Activated T-cell treated with anti-CD3 and anti-CD28 coated beads, Interleukin-2, amount 50 U/mL, for 24 hours (primary cell): ENCODE data around the gene THSD7B.
"Not testable (repeated sequence)": the region's sequence is repeated elsewhere in the genome, so short reads cannot be mapped to it uniquely, and the experiment has no call there.

Experiments
- DNase-seq: peaks from one replicate; pipeline ENCODE4 v3.0.0-alpha.2; 2020
- H3K27ac Mint-ChIP-seq: 2 replicates; pipeline ENCODE4 v1.8.0; 2020; ENCODE audit warnings: mild to moderate bottlenecking, mixed read lengths
- H3K27me3 Mint-ChIP-seq: 2 replicates; pipeline ENCODE4 v1.8.0; 2020; ENCODE audit warnings: mixed read lengths
- H3K36me3 Mint-ChIP-seq: 2 replicates; pipeline ENCODE4 v1.8.0; 2020; ENCODE audit warnings: low read depth, mixed read lengths
- H3K4me1 Mint-ChIP-seq: 2 replicates; pipeline ENCODE4 v1.8.0; 2020; ENCODE audit warnings: low read depth, mixed read lengths
- H3K4me3 Mint-ChIP-seq: 2 replicates; pipeline ENCODE4 v1.8.0; 2020; ENCODE audit warnings: mild to moderate bottlenecking, moderate library complexity, mixed read lengths
- H3K9me3 Mint-ChIP-seq: 2 replicates; pipeline ENCODE4 v1.8.0; 2020; ENCODE audit warnings: mixed read lengths

Gene THSD7B

GRCh38 chr2:137525641-137526190, 760.4 kb downstream of the THSD7B start:
- no peak overlapping the region for H3K27ac Mint-ChIP-seq
- H3K4me3 Mint-ChIP-seq: no peak overlapping the region
- no peaks in the 10 kb centered on the region for H3K4me1 Mint-ChIP-seq
- no peaks in the 10 kb centered on the region for H3K27me3 Mint-ChIP-seq
- no peaks in the 10 kb centered on the region for H3K9me3 Mint-ChIP-seq
- no peak for DNase-seq
- no peaks in the 10 kb centered on the region for H3K36me3 Mint-ChIP-seq

GRCh38 chr2:137535897-137536296, 770.6 kb downstream of the THSD7B start:
- no peak overlapping the region for H3K27ac Mint-ChIP-seq
- H3K27me3 Mint-ChIP-seq: no peaks in the 10 kb centered on the region
- peaks cover 5% of the 10 kb centered on the region for H3K9me3 Mint-ChIP-seq
- H3K4me1 Mint-ChIP-seq: no peaks in the 10 kb centered on the region
- no peaks in the 10 kb centered on the region for H3K36me3 Mint-ChIP-seq
- H3K4me3 Mint-ChIP-seq: no peak overlapping the region
- DNase-seq: no peak

- DNase-seq: no peak
- no peak overlapping the region for H3K27ac Mint-ChIP-seq
- H3K9me3 Mint-ChIP-seq: peaks cover 10% of the 10 kb centered on the region
- H3K4me1 Mint-ChIP-seq: no peaks in the 10 kb centered on the region
- H3K36me3 Mint-ChIP-seq: no peaks in the 10 kb centered on the region
- no peak overlapping the region for H3K4me3 Mint-ChIP-seq
- no peaks in the 10 kb centered on the region for H3K27me3 Mint-ChIP-seq
Observed at GRCh38 chr2:137539336-137539735, 774.0 kb downstream of the THSD7B start.

GRCh38 chr2:137547842-137548241, 782.5 kb downstream of the THSD7B start:
- H3K27me3 Mint-ChIP-seq: no peaks in the 10 kb centered on the region
- DNase-seq: no peak
- H3K36me3 Mint-ChIP-seq: no peaks in the 10 kb centered on the region
- no peak overlapping the region for H3K27ac Mint-ChIP-seq
- no peaks in the 10 kb centered on the region for H3K9me3 Mint-ChIP-seq
- no peaks in the 10 kb centered on the region for H3K4me1 Mint-ChIP-seq
- H3K4me3 Mint-ChIP-seq: no peak overlapping the region

- no peak for DNase-seq
- H3K27me3 Mint-ChIP-seq: no peaks in the 10 kb centered on the region
- H3K27ac Mint-ChIP-seq: no peak overlapping the region
- H3K36me3 Mint-ChIP-seq: no peaks in the 10 kb centered on the region
- H3K4me3 Mint-ChIP-seq: no peak overlapping the region
- no peaks in the 10 kb centered on the region for H3K4me1 Mint-ChIP-seq
- H3K9me3 Mint-ChIP-seq: peaks cover 4% of the 10 kb centered on the region
Observed at GRCh38 chr2:137566387-137566786, 801.0 kb downstream of the THSD7B start.

- H3K27ac Mint-ChIP-seq: no peak overlapping the region
- no peaks in the 10 kb centered on the region for H3K27me3 Mint-ChIP-seq
- no peaks in the 10 kb centered on the region for H3K36me3 Mint-ChIP-seq
- H3K4me3 Mint-ChIP-seq: no peak overlapping the region
- no peak for DNase-seq
- peaks cover 4% of the 10 kb centered on the region for H3K9me3 Mint-ChIP-seq
- no peaks in the 10 kb centered on the region for H3K4me1 Mint-ChIP-seq
Observed at GRCh38 chr2:137570484-137570883, 805.1 kb downstream of the THSD7B start.

- peaks cover 13% of the 10 kb centered on the region for H3K9me3 Mint-ChIP-seq
- H3K27ac Mint-ChIP-seq, DNase-seq, H3K4me3 Mint-ChIP-seq, H3K4me1 Mint-ChIP-seq, H3K36me3 Mint-ChIP-seq, H3K27me3 Mint-ChIP-seq: not testable (repeated sequence)
Observed at GRCh38 chr2:137587834-137588233, 822.5 kb downstream of the THSD7B start.

GRCh38 chr2:137588578-137588977, 823.2 kb downstream of the THSD7B start:
- H3K9me3 Mint-ChIP-seq: peaks cover 13% of the 10 kb centered on the region
- DNase-seq, H3K4me3 Mint-ChIP-seq, H3K27me3 Mint-ChIP-seq, H3K36me3 Mint-ChIP-seq, H3K4me1 Mint-ChIP-seq, H3K27ac Mint-ChIP-seq: not testable (repeated sequence)

GRCh38 chr2:137590102-137590501, 824.8 kb downstream of the THSD7B start:
- Mint-ChIP-seq H3K36me3 (no peaks in the 10 kb centered on the region), H3K4me1 (no peaks in the 10 kb centered on the region), H3K27me3 (no peaks in the 10 kb centered on the region), H3K4me3 (no peak overlapping the region), H3K27ac (no peak overlapping the region), H3K9me3 (peaks cover 13% of the 10 kb centered on the region)
- no peak for DNase-seq

- Mint-ChIP-seq H3K4me3 (no peak overlapping the region), H3K36me3 (no peaks in the 10 kb centered on the region), H3K27me3 (no peaks in the 10 kb centered on the region), H3K4me1 (no peaks in the 10 kb centered on the region), H3K27ac (no peak overlapping the region), H3K9me3 (peaks cover 4% of the 10 kb centered on the region)
- DNase-seq: no peak
Observed at GRCh38 chr2:137607722-137608318, 842.5 kb downstream of the THSD7B start.

- no peaks in the 10 kb centered on the region for H3K36me3 Mint-ChIP-seq
- no peaks in the 10 kb centered on the region for H3K4me1 Mint-ChIP-seq
- no peak overlapping the region for H3K27ac Mint-ChIP-seq
- no peak for DNase-seq
- H3K4me3 Mint-ChIP-seq: no peak overlapping the region
- H3K9me3 Mint-ChIP-seq: no peaks in the 10 kb centered on the region
- no peaks in the 10 kb centered on the region for H3K27me3 Mint-ChIP-seq
Observed at GRCh38 chr2:137638932-137639331, 873.6 kb downstream of the THSD7B start.

GRCh38 chr2:137644731-137645130, 879.4 kb downstream of the THSD7B start:
- H3K4me3 Mint-ChIP-seq: no peak overlapping the region
- H3K27ac Mint-ChIP-seq: no peak overlapping the region
- no peaks in the 10 kb centered on the region for H3K4me1 Mint-ChIP-seq
- no peak for DNase-seq
- peaks cover 3% of the 10 kb centered on the region for H3K9me3 Mint-ChIP-seq
- H3K36me3 Mint-ChIP-seq: no peaks in the 10 kb centered on the region
- H3K27me3 Mint-ChIP-seq: no peaks in the 10 kb centered on the region

- Mint-ChIP-seq H3K27ac (no peak overlapping the region), H3K4me3 (no peak overlapping the region), H3K36me3 (no peaks in the 10 kb centered on the region), H3K4me1 (no peaks in the 10 kb centered on the region), H3K9me3 (peaks cover 5% of the 10 kb centered on the region), H3K27me3 (no peaks in the 10 kb centered on the region)
- DNase-seq: no peak
Observed at GRCh38 chr2:137654046-137654445, 888.7 kb downstream of the THSD7B start.

GRCh38 chr2:137655814-137656213, 890.5 kb downstream of the THSD7B start:
- Mint-ChIP-seq H3K27ac (no peak overlapping the region), H3K4me1 (no peaks in the 10 kb centered on the region), H3K36me3 (no peaks in the 10 kb centered on the region), H3K4me3 (no peak overlapping the region), H3K9me3 (peaks cover 5% of the 10 kb centered on the region), H3K27me3 (no peaks in the 10 kb centered on the region)
- no peak for DNase-seq

- H3K36me3 Mint-ChIP-seq: no peaks in the 10 kb centered on the region
Observed at GRCh38 chr2:137658433-137658832, 893.1 kb downstream of the THSD7B start.

GRCh38 chr2:137659616-137660015, 894.3 kb downstream of the THSD7B start:
- Mint-ChIP-seq H3K27me3 (no peaks in the 10 kb centered on the region), H3K4me1 (no peaks in the 10 kb centered on the region), H3K27ac (no peak overlapping the region), H3K9me3 (peaks cover 3% of the 10 kb centered on the region), H3K4me3 (no peak overlapping the region), H3K36me3 (no peaks in the 10 kb centered on the region)
- DNase-seq: no peak

More at GRCh38 chr2:137658433-137658832, 893.1 kb downstream of the THSD7B start:
- no peak overlapping the region for H3K27ac Mint-ChIP-seq
- H3K4me3 Mint-ChIP-seq: no peak overlapping the region
- no peaks in the 10 kb centered on the region for H3K4me1 Mint-ChIP-seq
- peaks cover 4% of the 10 kb centered on the region for H3K9me3 Mint-ChIP-seq
- no peaks in the 10 kb centered on the region for H3K27me3 Mint-ChIP-seq
- no peak for DNase-seq
